K562 (cell line): Measurements from ENCODE around the gene SYS1. TPM values are rescaled to one million over a fixed set of nuclear protein-coding genes. Genes with fewer than 3 reads are reported as not detected.
A peak's percentile ranks its signal among the peaks of the same experiment; 100 is the strongest.

Source experiments
- ATF2 ChIP-seq: sonication (generic); formaldehyde crosslinking; IDR thresholded peaks from 2 replicates; pipeline ENCODE4 v1.8.1; 2022; ENCODE audit warnings: missing genetic modification reagents
- BHLHE40 ChIP-seq: IDR thresholded peaks from 2 replicates; pipeline ENCODE4 v1.6.1; 2011; ENCODE audit warnings: low read length, improper control_type of control experiment
- CTCF ChIP-seq, 3 experiments: IDR thresholded peaks in 2 of 3; conservative IDR thresholded peaks in 1 of 3; 2 replicates each; pipeline ENCODE4 v1.5.1; 2011 to 2012; ENCODE audit warnings: low read length in 3 of 3, mild to moderate bottlenecking in 3 of 3, control low read depth in 2 of 3, improper control_type of control experiment in 1 of 3, inconsistent platforms in 1 of 3, low read depth in 1 of 3, mixed read lengths in 1 of 3, moderate library complexity in 1 of 3; ENCODE audit not compliant: insufficient read depth in 2 of 3
- KLF10 ChIP-seq: fragments of 250-450 bp; sonication (Bioruptor Pico); IDR thresholded peaks from 2 replicates; pipeline ENCODE4 v1.6.1; 2021; ENCODE audit warnings: matching md5 sums
- MCM2 ChIP-seq: fragments of 450-650 bp; IDR thresholded peaks from 2 replicates; pipeline ENCODE4 v1.6.1; 2017; ENCODE audit warnings: low read depth, mild to moderate bottlenecking
- MEIS2 ChIP-seq: fragments of 450-650 bp; IDR thresholded peaks from 2 replicates; pipeline ENCODE4 v1.6.1; 2014; ENCODE audit warnings: mild to moderate bottlenecking; ENCODE audit not compliant: partially characterized antibody
- MITF ChIP-seq: IDR thresholded peaks from 2 replicates; pipeline ENCODE4 v1.6.1; 2014; ENCODE audit warnings: antibody characterized with exemption
- NR1H2 ChIP-seq: sonication (generic); formaldehyde crosslinking; IDR thresholded peaks from 2 replicates; pipeline ENCODE4 v1.4.0; 2020; ENCODE audit warnings: mild to moderate bottlenecking, missing genetic modification reagents
- PYGO2 ChIP-seq: fragments of 450-650 bp; IDR thresholded peaks from 2 replicates; pipeline ENCODE4 v1.6.1; 2016; ENCODE audit warnings: mild to moderate bottlenecking, missing genetic modification characterization, moderate library complexity, missing compliant biosample characterization
- TEAD4 ChIP-seq, 2 experiments: sonication (generic) in 1 of 2; formaldehyde crosslinking in 1 of 2; IDR thresholded peaks; 2 replicates each; pipeline versions ENCODE4 v1.6.1 to v1.8.0; 2012 to 2022; ENCODE audit warnings: borderline replicate concordance in 1 of 2, inconsistent platforms in 1 of 2, low read length in 1 of 2, mild to moderate bottlenecking in 1 of 2, missing genetic modification reagents in 1 of 2
- THAP7 ChIP-seq: fragments of 250-450 bp; sonication (Bioruptor Pico); IDR thresholded peaks from 2 replicates; pipeline ENCODE4 v1.5.0; 2021
- YBX1 ChIP-seq: fragments of 450-650 bp; IDR thresholded peaks from 2 replicates; pipeline ENCODE4 v1.7.1; 2016; ENCODE audit warnings: mild to moderate bottlenecking
- ZEB2 ChIP-seq: fragments of 450-650 bp; IDR thresholded peaks from 2 replicates; pipeline ENCODE4 v1.6.1; 2016
- ZNF133 ChIP-seq: fragments of 250-450 bp; sonication (Bioruptor Pico); IDR thresholded peaks from 2 replicates; pipeline ENCODE4 v1.4.0; 2020; ENCODE audit warnings: mild to moderate bottlenecking
- ZNF639 ChIP-seq, 2 experiments: fragments of 200-800 bp in 1 of 2; sonication (Bioruptor generic) in 1 of 2; sonication (generic) in 1 of 2; formaldehyde crosslinking in 1 of 2; IDR thresholded peaks in 1 of 2; conservative IDR thresholded peaks in 1 of 2; 2 replicates each; pipeline versions ENCODE4 v1.5.0 to v1.6.1; 2016 to 2020; ENCODE audit warnings: missing compliant biosample characterization in 1 of 2, missing genetic modification characterization in 1 of 2, missing genetic modification reagents in 1 of 2
- polyA plus RNA-seq, 8 experiments: library from polyadenylated mRNA; depleted of rRNA in 4 of 8; stranded (reverse) in 5 of 8; unstranded in 3 of 8; fragments of >200 nt; fragmentation: Nextera tagmentation in 2 of 8; fragmentation: Illumina TruSeq in 1 of 8; extraction: Ambion mirVana in 2 of 8; extraction: Trizol in 1 of 8; gene quantifications; 2 replicates each; pipeline versions ENCODE4 v1.2.1 to v1.2.3, GENCODE V29; 2011 to 2014; ENCODE audit warnings: inconsistent platforms in 1 of 8, missing spikeins in 1 of 8
- total RNA-seq, 7 experiments: library from RNA; depleted of rRNA in 6 of 7; stranded (reverse); fragments of >200 nt in 6 of 7; fragmentation: Illumina TruSeq in 2 of 7; extraction: Trizol in 2 of 7; gene quantifications; 2 replicates each; pipeline versions ENCODE4 v1.2.1 to v1.2.3, GENCODE V29; 2011 to 2021; ENCODE audit warnings: low replicate concordance in 1 of 7

SYS1 gene
- total and polyA plus RNA-seq, 9 of the 15 experiments (the other 6 are each of a cell fraction or from before 2014, with no cell fraction given), result 11.1 to 25.2 (median 17.5) TPM

- TF ChIP-seq ATF2 (CRISPR knock-in tag) (no peak), PYGO2 (tag) (no peak), BHLHE40 (no peak), NR1H2 (CRISPR knock-in tag) (no peak), MCM2 (no peak), ZNF133 (CRISPR knock-in tag) (no peak), YBX1 (no peak), CTCF (IDR thresholded peaks at IDR 0.05 in 2 of 3, conservative IDR thresholded peaks at IDR 0.05 in 1 of 3; ENCODE audit: insufficient read depth in 2 of 3, low read depth in 1 of 3, low read length in 3 of 3) (no peak), TEAD4 (IDR thresholded peaks at IDR 0.05; ENCODE audit: low read length) (peak; percentile 48), TEAD4 (CRISPR knock-in tag; IDR thresholded peaks at IDR 0.05; ENCODE audit: borderline replicate concordance) (no peak), MEIS2 (peak; percentile 70), ZNF639 (CRISPR knock-in tag; conservative IDR thresholded peaks at IDR 0.05 in 1 of 2, IDR thresholded peaks at IDR 0.05 in 1 of 2) (no peak), KLF10 (CRISPR knock-in tag) (no peak), MITF (no peak), THAP7 (no peak), ZEB2 (0 out of 2 replicates have a peak, but pooled peaks have one; percentile 28)
Measured at GRCh38 chr20:45343532-45344167, 19.3 kb upstream of the SYS1 start (continued).
